DOHH2 (cell line): Measurements from ENCODE around the gene RUSC2.
"Not testable (repeated sequence)": the region's sequence is repeated elsewhere in the genome, so short reads cannot be mapped to it uniquely, and the experiment has no call there.

Source experiments
- H3F3A ChIP-seq: fragments of 200-600 bp; sonication (generic), shearing (Covaris generic); 2 replicates; pipeline ENCODE4 v1.6.0; 2016; ENCODE audit warnings: antibody characterized with exemption, mild to moderate bottlenecking; ENCODE audit not compliant: control insufficient read depth, insufficient read depth
- H3K27ac ChIP-seq: fragments of 200-600 bp; sonication (generic); 2 replicates; pipeline ENCODE4 v1.5.1; 2014; ENCODE audit warnings: low read depth, mild to moderate bottlenecking, low read length, moderate library complexity
- H3K27me3 ChIP-seq: fragments of 200-600 bp; sonication (generic); 2 replicates; pipeline ENCODE4 v1.6.1; 2014; ENCODE audit warnings: mild to moderate bottlenecking, low read length, mixed read lengths; ENCODE audit not compliant: control insufficient read depth
- H3K36me3 ChIP-seq: fragments of 200-600 bp; sonication (generic); 2 replicates; pipeline ENCODE4 v1.6.1; 2014; ENCODE audit warnings: mild to moderate bottlenecking, low read length, moderate library complexity, mixed read lengths; ENCODE audit not compliant: control insufficient read depth
- H3K4me1 ChIP-seq: fragments of 200-600 bp; sonication (generic); 2 replicates; pipeline ENCODE4 v1.6.1; 2014; ENCODE audit warnings: mild to moderate bottlenecking, low read length, mixed read lengths; ENCODE audit not compliant: control insufficient read depth
- H3K4me2 ChIP-seq: fragments of 200-600 bp; sonication (generic); 2 replicates; pipeline ENCODE4 v1.6.0; 2014; ENCODE audit warnings: mild to moderate bottlenecking, low read length, moderate library complexity
- H3K4me3 ChIP-seq: fragments of 200-600 bp; sonication (generic); 2 replicates; pipeline ENCODE4 v1.5.1; 2014; ENCODE audit warnings: mild to moderate bottlenecking, low read length, mixed read lengths
- H3K79me2 ChIP-seq: fragments of 200-600 bp; sonication (generic); 2 replicates; pipeline ENCODE4 v1.6.1; 2014; ENCODE audit warnings: mild to moderate bottlenecking, low read length, mixed read lengths; ENCODE audit not compliant: control insufficient read depth
- H3K9me2 ChIP-seq: fragments of 200-600 bp; sonication (generic); replicated peaks from 2 replicates; pipeline ENCODE4 v1.6.1; 2014; ENCODE audit warnings: mild to moderate bottlenecking, low read length, mixed read lengths; ENCODE audit not compliant: control insufficient read depth
- H3K9me3 ChIP-seq: fragments of 200-600 bp; sonication (generic); 2 replicates; pipeline ENCODE4 v1.6.1; 2014; ENCODE audit warnings: antibody characterized with exemption, low read length, mixed read lengths; ENCODE audit not compliant: control insufficient read depth, insufficient read depth
- H4K20me1 ChIP-seq: fragments of 200-600 bp; sonication (generic); 2 replicates; pipeline ENCODE4 v1.6.0; 2014; ENCODE audit warnings: low read depth, mild to moderate bottlenecking, antibody characterized with exemption, low read length, moderate library complexity; ENCODE audit not compliant: control insufficient read depth, insufficient read depth
- EZH2phosphoT487 ChIP-seq: fragments of 200-600 bp; sonication (generic); IDR thresholded peaks from 2 replicates; pipeline ENCODE4 v1.6.1; 2017; ENCODE audit warnings: borderline replicate concordance, mild to moderate bottlenecking, antibody characterized with exemption, low read length, moderate library complexity, mixed read lengths
- TF ChIP-seq, protein P1 (sequence below): fragments of 200-600 bp; sonication (generic); IDR thresholded peaks from one replicate; pipeline ENCODE4 v1.5.1; 2014; ENCODE audit warnings: antibody characterized with exemption, mild to moderate bottlenecking, low read depth, low read length; ENCODE audit not compliant: poor library complexity, severe bottlenecking

The RUSC2 gene

DNA sequence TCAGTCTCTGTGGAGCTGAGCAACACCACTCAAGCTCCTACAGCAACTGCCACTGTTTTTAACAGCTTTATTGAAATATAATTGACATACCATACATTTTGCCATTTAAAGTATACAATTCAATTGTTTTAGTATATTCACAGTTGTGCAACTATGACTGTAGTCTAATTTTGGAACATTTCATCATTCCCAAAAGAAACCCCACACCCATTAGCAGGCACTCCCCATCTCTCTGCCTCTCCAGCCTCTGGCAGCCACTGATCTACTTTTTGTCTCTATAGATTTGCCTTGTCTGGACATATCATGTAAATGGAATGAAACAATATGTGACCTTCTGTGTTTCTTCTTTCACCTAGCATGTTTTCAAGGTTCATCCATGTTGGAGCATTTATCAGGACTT is 43.5 kb downstream of the RUSC2 start:
- Histone ChIP-seq H3K4me3 (no peak overlapping the region), H3K36me3 (no peaks in the 10 kb centered on the region), H3K4me1 (no peaks in the 10 kb centered on the region), H4K20me1 (no peaks in the 10 kb centered on the region), H3K4me2 (no peak overlapping the region), H3K27ac (no peak overlapping the region), H3K9me2 (no peaks in the 10 kb centered on the region), H3K9me3 (no peaks in the 10 kb centered on the region), H3K79me2 (no peaks in the 10 kb centered on the region), H3F3A (no peaks in the 10 kb centered on the region), H3K27me3 (no peaks in the 10 kb centered on the region; the same call in 1 of the 2 replicates)
- TF ChIP-seq EZH2phosphoT487, result no peak
- TF ChIP-seq, protein P1, sequence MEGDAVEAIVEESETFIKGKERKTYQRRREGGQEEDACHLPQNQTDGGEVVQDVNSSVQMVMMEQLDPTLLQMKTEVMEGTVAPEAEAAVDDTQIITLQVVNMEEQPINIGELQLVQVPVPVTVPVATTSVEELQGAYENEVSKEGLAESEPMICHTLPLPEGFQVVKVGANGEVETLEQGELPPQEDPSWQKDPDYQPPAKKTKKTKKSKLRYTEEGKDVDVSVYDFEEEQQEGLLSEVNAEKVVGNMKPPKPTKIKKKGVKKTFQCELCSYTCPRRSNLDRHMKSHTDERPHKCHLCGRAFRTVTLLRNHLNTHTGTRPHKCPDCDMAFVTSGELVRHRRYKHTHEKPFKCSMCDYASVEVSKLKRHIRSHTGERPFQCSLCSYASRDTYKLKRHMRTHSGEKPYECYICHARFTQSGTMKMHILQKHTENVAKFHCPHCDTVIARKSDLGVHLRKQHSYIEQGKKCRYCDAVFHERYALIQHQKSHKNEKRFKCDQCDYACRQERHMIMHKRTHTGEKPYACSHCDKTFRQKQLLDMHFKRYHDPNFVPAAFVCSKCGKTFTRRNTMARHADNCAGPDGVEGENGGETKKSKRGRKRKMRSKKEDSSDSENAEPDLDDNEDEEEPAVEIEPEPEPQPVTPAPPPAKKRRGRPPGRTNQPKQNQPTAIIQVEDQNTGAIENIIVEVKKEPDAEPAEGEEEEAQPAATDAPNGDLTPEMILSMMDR, result no peak

DNA sequence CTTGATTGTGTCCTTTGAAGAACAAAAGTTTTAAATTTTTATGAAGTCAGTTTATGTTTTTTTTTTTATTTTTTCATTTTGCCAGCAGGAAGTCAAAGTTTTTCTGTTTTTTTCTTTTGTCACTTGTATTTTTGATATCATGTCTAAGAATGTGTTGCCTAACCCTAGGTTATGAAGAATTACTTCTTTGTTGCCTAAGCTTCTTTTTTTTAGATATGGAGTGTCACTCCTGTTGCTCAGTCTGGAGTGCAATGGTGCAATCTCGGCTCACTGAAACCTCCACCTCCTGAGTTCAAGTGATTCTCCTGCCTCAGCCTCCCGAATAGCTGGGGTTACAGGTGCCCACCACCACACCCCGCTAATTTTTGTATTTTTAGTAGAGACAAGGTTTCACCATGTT is 45.0 kb downstream of the RUSC2 start:
- H3K36me3 ChIP-seq, H3K27me3 ChIP-seq, H3K9me2 ChIP-seq, H3K27ac ChIP-seq, H4K20me1 ChIP-seq, H3K4me3 ChIP-seq, H3K4me1 ChIP-seq, H3K9me3 ChIP-seq, H3K4me2 ChIP-seq, H3K79me2 ChIP-seq, H3F3A ChIP-seq: not testable (repeated sequence)

DNA sequence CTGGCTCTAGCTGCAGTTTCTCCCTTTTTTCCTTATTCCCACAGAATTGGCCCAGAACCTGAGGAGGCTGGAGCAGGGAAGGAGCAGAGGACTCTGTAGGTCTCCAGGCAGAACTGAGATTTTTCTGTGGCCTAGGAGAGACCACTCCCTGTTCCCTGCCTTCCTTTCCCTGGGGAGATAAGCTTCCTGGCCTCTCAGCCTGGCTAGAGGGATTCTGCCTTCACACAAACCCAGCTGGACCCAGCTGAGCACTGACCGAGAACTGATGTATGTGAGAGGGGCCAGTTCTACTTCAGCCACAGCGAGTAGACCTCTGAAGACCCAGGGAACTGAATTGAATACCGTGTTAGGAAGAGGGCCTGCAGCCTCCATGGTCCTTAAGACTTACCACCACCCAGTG is 48.0 kb downstream of the RUSC2 start:
- H3K4me2 ChIP-seq, result no peak overlapping the region
- no peak overlapping the region for H3K4me3 ChIP-seq

DNA sequence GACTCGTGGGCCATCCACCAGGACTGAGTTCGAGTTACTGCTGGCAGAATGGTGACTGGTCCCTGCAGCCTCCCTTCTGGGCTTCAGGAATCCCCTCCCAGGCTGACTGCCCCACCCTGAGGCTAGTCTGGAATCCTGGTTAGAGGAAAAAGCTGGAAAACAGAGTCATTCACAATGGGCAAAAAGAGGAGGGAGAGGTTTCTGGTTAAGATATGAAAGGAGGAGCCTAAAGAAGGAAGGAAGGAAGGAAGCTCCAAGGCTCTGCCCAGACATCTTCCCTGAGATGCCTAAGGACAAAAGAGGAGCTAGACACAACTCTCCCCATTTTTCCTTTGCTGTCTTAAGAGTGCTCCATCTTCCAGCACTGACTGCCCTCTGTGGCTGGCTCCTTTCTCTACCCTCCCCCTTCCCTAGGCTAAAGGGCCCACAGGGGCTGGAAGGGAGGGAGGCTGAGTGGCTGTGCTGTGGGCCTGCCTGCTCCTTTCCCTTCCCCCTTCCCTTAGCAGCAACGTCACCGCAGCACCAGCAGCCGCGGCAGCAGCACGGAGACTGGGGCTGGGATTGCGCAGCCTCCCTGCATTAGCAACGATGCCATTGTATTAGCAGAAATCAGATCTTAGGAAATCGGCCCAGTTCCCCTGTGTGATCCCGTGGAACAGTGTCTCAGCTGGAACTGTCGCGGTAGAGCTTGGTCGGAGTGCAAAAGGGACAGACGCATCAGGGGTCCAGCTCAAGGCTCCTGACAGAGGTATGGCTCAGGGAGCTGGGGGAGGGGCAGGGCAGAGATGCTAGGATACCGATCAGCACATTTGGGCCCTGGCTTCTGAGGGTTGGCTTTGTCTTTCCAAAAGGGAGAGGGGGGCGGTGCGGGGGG is 48.7 kb downstream of the RUSC2 start:
- Histone ChIP-seq H3K9me2 (no peaks in the 10 kb centered on the region), H4K20me1 (no peaks in the 10 kb centered on the region), H3K27me3 (peaks cover 8% of the 10 kb centered on the region), H3K4me3 (no peak overlapping the region), H3F3A (no peaks in the 10 kb centered on the region), H3K4me2 (no peak overlapping the region), H3K4me1 (no peaks in the 10 kb centered on the region), H3K27ac (no peak overlapping the region), H3K9me3 (no peaks in the 10 kb centered on the region), H3K36me3 (no peaks in the 10 kb centered on the region), H3K79me2 (no peaks in the 10 kb centered on the region)
- TF ChIP-seq EZH2phosphoT487, result no peak
- TF ChIP-seq, protein P1, result no peak

More for the DNA sequence above, 48.0 kb downstream of the RUSC2 start:
- Histone ChIP-seq H3K4me1 (no peaks in the 10 kb centered on the region), H4K20me1 (no peaks in the 10 kb centered on the region), H3K9me3 (no peaks in the 10 kb centered on the region), H3K79me2 (no peaks in the 10 kb centered on the region), H3K27ac (no peak overlapping the region), H3K27me3 (peaks cover 8% of the 10 kb centered on the region), H3K36me3 (no peaks in the 10 kb centered on the region), H3K9me2 (no peaks in the 10 kb centered on the region), H3F3A (no peaks in the 10 kb centered on the region)
- TF ChIP-seq, protein P1, result no peak
- no peak for TF ChIP-seq EZH2phosphoT487
